Neural crest cell (in vitro differentiated cells): ENCODE results near the gene ZNF629. TPM values are rescaled to one million over a fixed set of nuclear protein-coding genes. Genes with fewer than 3 reads are reported as not detected.

Source experiments
- DNase-seq: peaks from one replicate; pipeline ENCODE4 v3.0.0; 2021; ENCODE audit warnings: low read depth, mixed read lengths, low spot score
- H3K27ac Mint-ChIP-seq: one replicate; pipeline ENCODE4 v1.8.0; 2021; ENCODE audit warnings: mild to moderate bottlenecking, mixed read lengths; ENCODE audit not compliant: unreplicated experiment
- H3K27me3 Mint-ChIP-seq: 2 replicates; pipeline ENCODE4 v1.8.0; 2021; ENCODE audit warnings: low read depth, mild to moderate bottlenecking, mixed read lengths
- H3K36me3 Mint-ChIP-seq: 2 replicates; pipeline ENCODE4 v1.8.0; 2021; ENCODE audit warnings: low read depth, mild to moderate bottlenecking, mixed read lengths
- H3K4me1 Mint-ChIP-seq: 2 replicates; pipeline ENCODE4 v1.8.0; 2021; ENCODE audit warnings: mixed read lengths
- H3K4me3 Mint-ChIP-seq: one replicate; pipeline ENCODE4 v1.8.0; 2021; ENCODE audit warnings: mild to moderate bottlenecking, mixed read lengths
- H3K9me3 Mint-ChIP-seq: 2 replicates; pipeline ENCODE4 v1.8.0; 2021; ENCODE audit warnings: mixed read lengths
- total RNA-seq: library from RNA; stranded (reverse); gene quantifications from 2 replicates; pipeline ENCODE4 v1.2.1, GENCODE V29; 2021
- TF ChIP-seq, protein P1 (sequence below): fragments of 200-600 bp; sonication (generic); conservative IDR thresholded peaks from 2 replicates; pipeline ENCODE4 v1.5.0; 2021; ENCODE audit warnings: antibody characterized with exemption, mild to moderate bottlenecking

ZNF629 gene
- total RNA-seq, 1 donor from 2014 or later, result 41.0 TPM

DNA sequence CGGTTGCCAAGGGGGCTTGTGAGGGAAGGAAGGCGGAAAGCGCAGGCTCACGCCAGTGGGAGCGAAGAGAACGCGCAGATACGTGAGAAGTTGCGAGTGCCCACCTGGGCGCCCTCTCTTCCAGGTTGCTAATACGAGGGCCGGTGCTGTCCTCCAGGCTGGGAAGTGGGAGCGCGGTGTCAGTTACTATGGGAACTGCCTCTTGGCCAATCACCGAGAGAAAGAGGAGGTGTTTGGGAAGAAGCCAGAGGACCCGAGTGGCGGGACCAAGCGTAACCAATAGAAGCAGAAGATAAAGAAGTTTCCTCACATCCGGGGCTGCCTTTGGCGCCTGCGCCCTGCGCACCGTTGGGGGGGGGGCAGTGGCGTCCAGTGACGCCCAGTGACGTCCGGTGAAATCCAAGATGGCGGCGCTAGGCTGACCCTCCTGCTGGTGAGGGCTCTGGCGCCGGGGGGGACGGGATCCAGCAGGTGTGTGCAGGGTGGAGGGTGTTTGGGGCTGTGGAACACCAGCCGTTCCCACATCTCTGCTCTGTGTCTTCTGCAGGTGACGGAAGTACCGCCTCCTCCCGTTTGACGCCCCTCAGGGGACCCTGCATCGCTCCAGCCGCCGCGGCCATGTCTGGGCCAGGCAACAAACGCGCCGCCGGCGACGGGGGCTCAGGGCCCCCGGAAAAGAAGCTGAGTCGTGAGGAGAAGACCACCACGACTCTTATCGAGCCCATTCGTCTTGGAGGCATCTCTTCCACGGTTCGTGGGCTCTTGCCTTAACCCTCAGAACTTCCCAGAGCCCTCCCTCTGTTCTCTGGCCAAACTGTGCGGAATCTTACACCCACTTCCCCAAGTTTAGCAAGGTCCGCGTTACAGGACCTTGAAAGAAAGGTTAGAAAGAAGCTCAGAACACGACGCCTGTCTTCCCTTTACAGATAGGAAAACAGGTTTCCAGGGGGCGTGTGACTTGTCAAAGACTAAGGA lies 24.8 kb downstream of the ZNF629 start, which contains the start of the genes CFAP119 and RNF40:
Gene CFAP119, minus strand, starts transcription at position 135 of the 975 bp plus-strand sequence. CDS start 314 bp downstream, outside the sequence.
Gene RNF40, plus strand, starts transcription at position 395 of the 975 bp plus-strand sequence. Its CDS starts 224 bp downstream, at position 619.
- Mint-ChIP-seq H3K4me1 (peaks cover 28% of the 10 kb centered on the region), H3K27me3 (no peaks in the 10 kb centered on the region), H3K36me3 (peaks cover 2% of the 10 kb centered on the region), H3K4me3 (peak within 1 kb of the TSS; percentile 97), H3K9me3 (no peaks in the 10 kb centered on the region), H3K27ac (peak within 1 kb of the TSS; percentile 97)
- TF ChIP-seq, protein P1, sequence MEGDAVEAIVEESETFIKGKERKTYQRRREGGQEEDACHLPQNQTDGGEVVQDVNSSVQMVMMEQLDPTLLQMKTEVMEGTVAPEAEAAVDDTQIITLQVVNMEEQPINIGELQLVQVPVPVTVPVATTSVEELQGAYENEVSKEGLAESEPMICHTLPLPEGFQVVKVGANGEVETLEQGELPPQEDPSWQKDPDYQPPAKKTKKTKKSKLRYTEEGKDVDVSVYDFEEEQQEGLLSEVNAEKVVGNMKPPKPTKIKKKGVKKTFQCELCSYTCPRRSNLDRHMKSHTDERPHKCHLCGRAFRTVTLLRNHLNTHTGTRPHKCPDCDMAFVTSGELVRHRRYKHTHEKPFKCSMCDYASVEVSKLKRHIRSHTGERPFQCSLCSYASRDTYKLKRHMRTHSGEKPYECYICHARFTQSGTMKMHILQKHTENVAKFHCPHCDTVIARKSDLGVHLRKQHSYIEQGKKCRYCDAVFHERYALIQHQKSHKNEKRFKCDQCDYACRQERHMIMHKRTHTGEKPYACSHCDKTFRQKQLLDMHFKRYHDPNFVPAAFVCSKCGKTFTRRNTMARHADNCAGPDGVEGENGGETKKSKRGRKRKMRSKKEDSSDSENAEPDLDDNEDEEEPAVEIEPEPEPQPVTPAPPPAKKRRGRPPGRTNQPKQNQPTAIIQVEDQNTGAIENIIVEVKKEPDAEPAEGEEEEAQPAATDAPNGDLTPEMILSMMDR, result no peak
- peak; percentile 91 for DNase-seq

DNA sequence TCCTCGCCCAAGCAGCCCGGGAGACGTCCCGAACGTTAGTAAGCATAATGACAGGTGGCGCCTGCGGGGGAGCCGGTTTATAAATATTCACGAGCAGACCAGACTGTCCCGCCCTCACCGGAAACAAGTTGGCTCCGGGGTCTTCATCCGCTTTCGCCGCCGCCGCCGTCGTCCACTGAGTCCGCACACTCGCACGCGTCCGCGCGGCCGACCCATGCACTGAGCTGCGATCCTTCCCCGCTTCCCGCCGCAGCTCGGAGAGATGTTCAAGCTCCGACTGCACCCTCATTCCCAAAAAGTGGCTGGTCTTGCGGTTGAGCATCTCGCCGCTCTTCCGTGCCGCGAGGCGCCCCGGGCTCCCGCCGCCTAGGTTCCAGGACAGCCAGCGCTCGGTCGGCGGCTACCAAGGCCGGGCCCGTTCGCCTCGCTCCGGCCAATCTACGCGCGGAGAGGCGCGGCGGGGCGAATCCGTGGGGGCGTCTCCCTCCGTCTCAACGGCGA lies 25.5 kb downstream of the ZNF629 start:
- Mint-ChIP-seq H3K9me3 (no peaks in the 10 kb centered on the region), H3K36me3 (no peaks in the 10 kb centered on the region), H3K27me3 (no peaks in the 10 kb centered on the region), H3K4me3 (peak overlapping the region; percentile 97), H3K27ac (peak overlapping the region; percentile 94), H3K4me1 (peaks cover 28% of the 10 kb centered on the region)
- peak; percentile 51 for DNase-seq
- TF ChIP-seq, protein P1, result no peak

GRCh38 chr16:30760577-30761426 lies 26.2 kb downstream of the ZNF629 start:
- DNase-seq, result no peak
- H3K4me3 Mint-ChIP-seq, result peak overlapping the region; percentile 97
- TF ChIP-seq, protein P1, result no peak
- peaks cover 28% of the 10 kb centered on the region for H3K4me1 Mint-ChIP-seq
- no peaks in the 10 kb centered on the region for H3K27me3 Mint-ChIP-seq
- H3K27ac Mint-ChIP-seq, result peak overlapping the region; percentile 84
- H3K9me3 Mint-ChIP-seq, result no peaks in the 10 kb centered on the region
- no peaks in the 10 kb centered on the region for H3K36me3 Mint-ChIP-seq

DNA sequence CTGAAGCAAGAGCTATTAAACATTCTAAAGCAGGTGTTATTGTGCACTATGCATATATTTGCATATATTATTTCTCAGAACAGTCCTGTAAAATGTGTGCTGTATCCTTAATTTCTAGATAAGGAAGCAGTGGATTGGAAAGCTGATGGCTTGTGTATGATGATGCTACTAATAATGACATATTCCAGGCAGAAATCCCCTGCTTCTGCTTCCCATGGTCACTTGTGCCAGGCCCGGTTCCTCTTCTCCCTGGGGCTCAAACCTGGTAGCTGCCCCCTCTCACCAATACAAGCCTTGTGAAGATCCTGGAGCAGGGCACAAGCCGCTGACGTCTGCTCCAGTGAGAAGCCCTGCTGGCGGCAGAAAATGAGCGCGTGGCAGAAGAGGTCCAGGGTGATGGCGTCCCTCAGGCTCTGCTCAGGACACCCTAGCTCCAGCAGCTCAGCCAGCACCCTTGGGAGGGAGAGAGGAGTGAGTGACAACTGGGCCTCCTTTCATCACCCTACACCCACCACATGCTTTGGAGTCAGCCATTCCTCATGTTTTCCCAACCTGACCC lies 26.9 kb downstream of the ZNF629 start:
- DNase-seq, result no peak
- no peaks in the 10 kb centered on the region for H3K27me3 Mint-ChIP-seq
- H3K9me3 Mint-ChIP-seq, result no peaks in the 10 kb centered on the region
- TF ChIP-seq, protein P1, result no peak
- H3K4me1 Mint-ChIP-seq, result peaks cover 28% of the 10 kb centered on the region
- no peaks in the 10 kb centered on the region for H3K36me3 Mint-ChIP-seq
- peak overlapping the region; percentile 97 for H3K4me3 Mint-ChIP-seq
- H3K27ac Mint-ChIP-seq, result no peak overlapping the region
